Caco-2 (cell line): ENCODE results near the gene KAT5. TPM values are rescaled to one million over a fixed set of nuclear protein-coding genes. Genes with fewer than 3 reads are reported as not detected.

Experiments
- BruUV-seq: library from RNA; stranded (reverse); fragments of 400-500 nt; replicated peaks from 2 replicates; lab custom pipeline; 2021; lab: Mats Ljungman, UMichigan
- CTCF ChIA-PET: fragments of 300-600 bp; sonication (Branson Sonifier 250); formaldehyde crosslinking; loops from one replicate; lab custom pipeline; 2022; ENCODE audit warnings: antibody characterized with exemption; lab: Charles Lee
- POLR2A ChIA-PET: fragments of 300-600 bp; sonication (Branson Sonifier 250); formaldehyde crosslinking; loops from one replicate; lab custom pipeline; 2022; ENCODE audit warnings: antibody characterized with exemption; lab: Charles Lee
- DNase-seq, 2 experiments: peaks; one replicate each; pipeline versions ENCODE4 v3.0.0 to v3.0.0-alpha.2; 2020 to 2022
- H3K27me3 ChIP-seq: replicated peaks from 2 replicates; pipeline ENCODE4 v1.6.0; 2011; ENCODE audit warnings: low read length; ENCODE audit not compliant: control insufficient read depth, insufficient read depth
- H3K36me3 ChIP-seq: 2 replicates; pipeline ENCODE4 v1.5.1; 2011; ENCODE audit warnings: low read length; ENCODE audit not compliant: control insufficient read depth, insufficient read depth
- H3K4me1 ChIP-seq: fragments of 250-450 bp; sonication (Bioruptor Pico); 2 replicates; pipeline ENCODE4 v1.5.1; 2020; ENCODE audit warnings: mild to moderate bottlenecking
- H3K4me3 ChIP-seq: 2 replicates; pipeline ENCODE4 v1.5.1; 2011; ENCODE audit warnings: low read depth, mild to moderate bottlenecking, control low read depth, low read length
- H3K9me3 ChIP-seq: fragments of 250-450 bp; sonication (Bioruptor Pico); 2 replicates; pipeline ENCODE4 v1.5.1; 2020; ENCODE audit warnings: mild to moderate bottlenecking, moderate library complexity
- H3K27ac Mint-ChIP-seq: one replicate; pipeline ENCODE4 v1.8.0; 2022; ENCODE audit warnings: mixed read lengths; ENCODE audit not compliant: unreplicated experiment
- H3K27me3 Mint-ChIP-seq: one replicate; pipeline ENCODE4 v1.8.0; 2022; ENCODE audit warnings: mixed read lengths; ENCODE audit not compliant: insufficient read depth, unreplicated experiment
- H3K36me3 Mint-ChIP-seq: one replicate; pipeline ENCODE4 v1.8.0; 2022; ENCODE audit warnings: mild to moderate bottlenecking, mixed read lengths; ENCODE audit not compliant: insufficient read depth, unreplicated experiment
- H3K4me1 Mint-ChIP-seq: one replicate; pipeline ENCODE4 v1.8.0; 2022; ENCODE audit warnings: low read depth, mixed read lengths; ENCODE audit not compliant: unreplicated experiment
- H3K4me3 Mint-ChIP-seq: one replicate; pipeline ENCODE4 v1.8.0; 2022; ENCODE audit warnings: mild to moderate bottlenecking, moderate library complexity, mixed read lengths; ENCODE audit not compliant: unreplicated experiment
- H3K9me3 Mint-ChIP-seq: one replicate; pipeline ENCODE4 v1.8.0; 2022; ENCODE audit warnings: mixed read lengths; ENCODE audit not compliant: unreplicated experiment
- CTCF ChIP-seq, 2 experiments: fragments of 200-600 bp in 1 of 2; IDR thresholded peaks; 1 replicate in 1 of 2; 2 replicates in 1 of 2; pipeline versions ENCODE4 v1.5.1 to v1.8.0; 2011 to 2022; ENCODE audit warnings: antibody characterized with exemption in 1 of 2, control low read depth in 1 of 2, inconsistent platforms in 1 of 2, low read depth in 1 of 2, low read length in 1 of 2, mild to moderate bottlenecking in 1 of 2, moderate library complexity in 1 of 2; ENCODE audit not compliant: insufficient read depth in 1 of 2, severe bottlenecking in 1 of 2, unreplicated experiment in 1 of 2
- intact Hi-C: fragments of 100-400 bp; cut with micrococcal nuclease; formaldehyde crosslinking; loops from one replicate; pipeline ENCODE4 v1.10.0; 2022; ENCODE audit not compliant: unreplicated experiment
- total RNA-seq: library from RNA; stranded (reverse); gene quantifications from 2 replicates; pipeline ENCODE4 v1.2.3, GENCODE V29; 2022

Gene KAT5
- total RNA-seq, 1 experiment from 2014 or later = 70.1 TPM

GRCh38 chr11:65742353-65742752 is 30.3 kb downstream of the KAT5 start:
- H3K36me3 Mint-ChIP-seq = no peaks in the 10 kb centered on the region
- H3K4me1 Mint-ChIP-seq = no peaks in the 10 kb centered on the region
- ChIA-PET POLR2A (no interaction called here), CTCF (no interaction called here)
- DNase-seq = no peak
- TF ChIP-seq CTCF (IDR thresholded peaks at IDR 0.05; ENCODE audit: insufficient read depth in 1 of 2, low read depth in 1 of 2, low read length in 1 of 2, severe bottlenecking in 1 of 2, unreplicated experiment in 1 of 2) = no peak
- intact Hi-C loops = no loop called here
- peaks cover 6% of the 10 kb centered on the region; the same call in 1 of the 2 replicates for H3K9me3 ChIP-seq
- H3K27me3 ChIP-seq = no peaks in the 10 kb centered on the region; the same call in 1 of the 2 replicates
- no peak overlapping the region for H3K27ac Mint-ChIP-seq
- no peaks in the 10 kb centered on the region for H3K36me3 ChIP-seq
- H3K9me3 Mint-ChIP-seq = peaks cover 7% of the 10 kb centered on the region
- no TSS peak for BruUV-seq
- no peaks in the 10 kb centered on the region for H3K4me1 ChIP-seq
- no peak overlapping the region for H3K4me3 Mint-ChIP-seq
- H3K4me3 ChIP-seq = no peak overlapping the region
- peaks cover 4% of the 10 kb centered on the region for H3K27me3 Mint-ChIP-seq

- no peaks in the 10 kb centered on the region for H3K4me1 Mint-ChIP-seq
- BruUV-seq = no TSS peak
These were observed 31.6 kb downstream of the KAT5 start for GRCh38 chr11:65743681-65744025.

GRCh38 chr11:65744026-65744698 is 32.1 kb downstream of the KAT5 start:
- Histone ChIP-seq H3K36me3 (no peaks in the 10 kb centered on the region), H3K27me3 (no peaks in the 10 kb centered on the region; the same call in none of the 2 replicates), H3K9me3 (no peaks in the 10 kb centered on the region), H3K4me3 (no peak overlapping the region), H3K4me1 (no peaks in the 10 kb centered on the region)
- no peaks in the 10 kb centered on the region for H3K36me3 Mint-ChIP-seq
- H3K9me3 Mint-ChIP-seq = no peaks in the 10 kb centered on the region
- no peak overlapping the region for H3K4me3 Mint-ChIP-seq
- CTCF ChIA-PET = interaction anchor here (0.6 to 1.6 kb wide), 16 partner anchors 23 to 214 kb away, joined by 3 to 17 read pairs (median 5); partner anchors contain the start of genes CCDC85B, MUS81, OVOL1 and RNASEH2C
- POLR2A ChIA-PET = no interaction called here
- peak; percentile 47 to 66 for TF ChIP-seq CTCF (IDR thresholded peaks at IDR 0.05; ENCODE audit: insufficient read depth in 1 of 2, low read depth in 1 of 2, low read length in 1 of 2, severe bottlenecking in 1 of 2, unreplicated experiment in 1 of 2)
- intact Hi-C loops = loop anchor here (1.0 kb wide), 1 partner anchor 74 kb away; no protein-coding TSS in a partner anchor
- H3K27me3 Mint-ChIP-seq = peaks cover 4% of the 10 kb centered on the region
- no TSS peak for BruUV-seq
- DNase-seq = peak; percentile 70 to 76
- H3K27ac Mint-ChIP-seq = no peak overlapping the region
- H3K4me1 Mint-ChIP-seq = no peaks in the 10 kb centered on the region

More at GRCh38 chr11:65743681-65744025, 31.6 kb downstream of the KAT5 start:
- no peaks in the 10 kb centered on the region for H3K4me1 ChIP-seq
- POLR2A ChIA-PET = no interaction called here
- CTCF ChIA-PET = interaction anchor here (1.5 kb wide), 1 partner anchor 74 kb away, joined by 17 read pairs; no protein-coding TSS in a partner anchor
- H3K9me3 ChIP-seq = no peaks in the 10 kb centered on the region
- Mint-ChIP-seq H3K36me3 (no peaks in the 10 kb centered on the region), H3K27ac (no peak overlapping the region), H3K27me3 (peaks cover 4% of the 10 kb centered on the region), H3K9me3 (no peaks in the 10 kb centered on the region), H3K4me3 (no peak overlapping the region)
- intact Hi-C loops = loop anchor here (1.0 kb wide), 1 partner anchor 75 kb away; no protein-coding TSS in a partner anchor
- H3K36me3 ChIP-seq = no peaks in the 10 kb centered on the region
- no peaks in the 10 kb centered on the region; the same call in none of the 2 replicates for H3K27me3 ChIP-seq
- H3K4me3 ChIP-seq = no peak overlapping the region
- no peak for TF ChIP-seq CTCF (IDR thresholded peaks at IDR 0.05; ENCODE audit: insufficient read depth in 1 of 2, low read depth in 1 of 2, low read length in 1 of 2, severe bottlenecking in 1 of 2, unreplicated experiment in 1 of 2)
- DNase-seq = no peak
